ENCODE measurements around the gene DNMT3B.

The DNMT3B gene

DNA sequence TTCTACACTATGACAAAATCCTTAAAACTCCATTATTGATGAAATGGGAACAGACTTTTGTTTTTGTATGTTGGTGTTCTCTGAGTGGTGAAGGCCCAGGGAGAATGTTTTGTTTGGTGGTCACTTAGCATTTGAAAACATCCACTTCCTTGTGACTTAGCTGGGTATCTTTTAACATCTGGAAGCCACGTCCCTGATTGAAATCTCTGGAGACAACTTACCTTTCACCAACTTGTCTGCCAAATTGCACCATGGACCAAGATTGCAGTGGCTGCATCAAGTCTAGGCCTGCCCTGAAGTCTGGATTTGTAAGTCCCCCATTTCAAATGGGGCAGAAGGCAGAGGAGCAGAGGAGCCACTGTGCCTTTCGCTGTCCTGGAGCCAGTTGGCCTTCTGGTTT is 96.0 kb downstream of the DNMT3B start:
- no peaks in the 10 kb centered on the region for H4K20me1 ChIP-seq (ENCODE audit: low read depth, low read length)
- H2AFZ ChIP-seq (ENCODE audit: low read depth, low read length, severe bottlenecking) = no peak overlapping the region
- H3K79me2 ChIP-seq (ENCODE audit: insufficient read depth, low read length) = no peaks in the 10 kb centered on the region
- TF ChIP-seq, protein P1, sequence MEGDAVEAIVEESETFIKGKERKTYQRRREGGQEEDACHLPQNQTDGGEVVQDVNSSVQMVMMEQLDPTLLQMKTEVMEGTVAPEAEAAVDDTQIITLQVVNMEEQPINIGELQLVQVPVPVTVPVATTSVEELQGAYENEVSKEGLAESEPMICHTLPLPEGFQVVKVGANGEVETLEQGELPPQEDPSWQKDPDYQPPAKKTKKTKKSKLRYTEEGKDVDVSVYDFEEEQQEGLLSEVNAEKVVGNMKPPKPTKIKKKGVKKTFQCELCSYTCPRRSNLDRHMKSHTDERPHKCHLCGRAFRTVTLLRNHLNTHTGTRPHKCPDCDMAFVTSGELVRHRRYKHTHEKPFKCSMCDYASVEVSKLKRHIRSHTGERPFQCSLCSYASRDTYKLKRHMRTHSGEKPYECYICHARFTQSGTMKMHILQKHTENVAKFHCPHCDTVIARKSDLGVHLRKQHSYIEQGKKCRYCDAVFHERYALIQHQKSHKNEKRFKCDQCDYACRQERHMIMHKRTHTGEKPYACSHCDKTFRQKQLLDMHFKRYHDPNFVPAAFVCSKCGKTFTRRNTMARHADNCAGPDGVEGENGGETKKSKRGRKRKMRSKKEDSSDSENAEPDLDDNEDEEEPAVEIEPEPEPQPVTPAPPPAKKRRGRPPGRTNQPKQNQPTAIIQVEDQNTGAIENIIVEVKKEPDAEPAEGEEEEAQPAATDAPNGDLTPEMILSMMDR (IDR thresholded peaks at IDR 0.05; ENCODE audit: insufficient read depth, low read length, poor library complexity, severe bottlenecking) = no peak
- no peak for TF ChIP-seq EZH2phosphoT487 (conservative IDR thresholded peaks at IDR 0.05; ENCODE audit: low read length)
- peaks cover 9% of the 10 kb centered on the region; the same call in 1 of the 2 replicates for H3K36me3 ChIP-seq (ENCODE audit: low read length)
- H3K27me3 ChIP-seq (ENCODE audit: low read length) = no peaks in the 10 kb centered on the region
- H3K4me3 ChIP-seq (ENCODE audit: insufficient read depth, low read length, poor library complexity, severe bottlenecking) = no peak overlapping the region
- H3K9ac ChIP-seq (ENCODE audit: low read length) = no peak overlapping the region
- H3F3A ChIP-seq (ENCODE audit: insufficient read depth) = 0 out of 2 replicates have a peak, but pooled peaks cover 5% of the 10 kb centered on the region
- no peak overlapping the region for H3K4me2 ChIP-seq (ENCODE audit: low read depth, low read length, poor library complexity, severe bottlenecking)
- no peaks in the 10 kb centered on the region for H3K9me3 ChIP-seq (ENCODE audit: insufficient read depth, low read length)
- H3K9me2 ChIP-seq (replicated peaks; ENCODE audit: insufficient read depth, low read length) = no peaks in the 10 kb centered on the region
- H3K27ac ChIP-seq (ENCODE audit: low read depth, low read length) = no peak overlapping the region
